T-helper 1 cell treated with Interleukin-12 subunit alpha and Interleukin-12 subunit beta and Interleukin-4 antibody, amounts not matched to agents 30 ng/mL and 1 ng/mL, for 36 hours (primary cell): Measurements from ENCODE around the gene TEX48. TPM values are rescaled to one million over a fixed set of nuclear protein-coding genes. Genes with fewer than 3 reads are reported as not detected.

Experiments
- intact Hi-C: fragments of 100-400 bp; cut with micrococcal nuclease; formaldehyde crosslinking; loops from one replicate; pipeline ENCODE4 v1.15.1; 2024
- total RNA-seq: library from RNA; stranded (reverse); gene quantifications from 2 replicates; pipeline ENCODE4 v1.2.3, GENCODE V29; 2022

The TEX48 gene
- total RNA-seq, 1 donor from 2014 or later = 0.91 TPM

DNA sequence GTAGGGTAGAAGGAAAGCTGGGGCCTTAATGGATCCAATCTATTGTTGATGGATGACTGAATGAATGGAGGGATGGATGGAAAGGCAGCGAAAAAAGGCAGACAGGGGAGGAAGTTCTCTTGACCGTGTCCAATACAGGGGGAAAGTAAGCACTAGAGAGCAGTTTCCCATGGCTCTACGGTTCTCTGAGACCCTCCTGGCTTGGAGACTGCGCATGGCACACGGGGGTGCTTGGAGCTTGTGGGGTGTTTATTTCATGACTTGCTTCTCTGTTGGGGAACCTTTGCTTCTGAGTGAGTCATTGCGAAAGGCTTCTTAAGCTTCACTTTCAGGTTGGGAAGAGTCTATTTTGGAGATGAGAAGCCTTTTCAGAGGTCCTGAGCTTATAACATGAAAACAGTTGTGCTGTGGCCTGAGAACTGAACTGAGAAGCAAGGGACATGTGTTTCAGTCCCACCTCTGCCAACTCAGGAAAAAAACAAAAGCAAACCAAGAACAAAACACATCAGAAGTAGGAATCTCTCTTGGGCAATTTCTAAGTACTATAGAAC lies 12.8 kb upstream of the TEX48 start:
- intact Hi-C loops = loop anchor here (5.0 to 10.0 kb wide), 2 partner anchors 513 to 1990 kb away; partner anchors contain the start of gene TRIM32

DNA sequence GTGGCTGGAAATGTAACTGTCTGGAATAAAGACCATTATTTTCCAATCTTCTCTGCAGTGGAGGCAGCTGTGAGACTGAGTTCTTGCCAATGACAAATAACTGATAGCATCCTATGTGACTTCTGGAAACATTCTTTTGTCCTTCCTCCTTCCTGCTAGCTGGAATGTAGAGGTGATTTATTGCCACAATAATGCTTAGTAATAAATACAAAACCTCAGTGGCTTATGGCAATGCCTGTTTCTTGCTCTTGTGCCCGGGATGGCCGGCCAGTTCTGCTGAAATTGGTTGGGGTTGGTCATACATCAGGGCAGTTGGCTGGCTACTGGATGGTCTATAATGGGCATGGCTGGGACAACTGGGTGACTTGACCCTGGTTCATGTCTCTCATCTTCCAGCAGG lies 12.2 kb upstream of the TEX48 start:
- intact Hi-C loops = loop anchor here (10.0 kb wide), 1 partner anchor 1991 kb away; the partner anchor contains the start of gene TRIM32

DNA sequence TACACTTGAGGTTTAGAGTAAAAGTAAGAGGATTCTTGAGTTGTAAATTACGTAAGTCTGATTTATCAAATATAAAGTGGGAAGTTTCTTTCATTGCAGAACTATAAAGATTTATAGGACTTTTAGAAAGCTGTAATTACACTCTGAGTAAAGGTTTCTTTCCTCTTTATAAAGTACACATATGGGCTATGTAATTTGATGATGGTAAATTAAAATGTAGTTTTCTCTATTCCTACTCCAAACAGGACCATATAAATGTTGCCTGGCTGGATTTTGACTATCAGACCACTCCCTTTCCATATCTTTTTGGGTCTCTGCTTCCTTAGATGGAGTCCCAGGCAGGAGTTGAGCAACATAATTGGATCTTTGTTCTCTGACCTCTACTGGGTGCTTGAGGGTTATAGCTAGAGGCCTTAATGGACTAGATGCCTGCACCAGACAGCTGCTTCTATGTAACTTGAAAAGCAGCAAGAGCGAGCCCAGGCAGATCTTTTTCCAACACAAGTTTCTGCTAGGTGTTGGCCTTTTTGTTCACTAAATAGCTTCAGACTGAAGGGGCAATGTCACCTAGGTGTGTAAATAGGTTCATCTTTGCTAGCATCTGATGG lies 11.4 kb upstream of the TEX48 start:
- intact Hi-C loops = loop anchor here (10.0 kb wide), 1 partner anchor 1991 kb away; the partner anchor contains the start of gene TRIM32

DNA sequence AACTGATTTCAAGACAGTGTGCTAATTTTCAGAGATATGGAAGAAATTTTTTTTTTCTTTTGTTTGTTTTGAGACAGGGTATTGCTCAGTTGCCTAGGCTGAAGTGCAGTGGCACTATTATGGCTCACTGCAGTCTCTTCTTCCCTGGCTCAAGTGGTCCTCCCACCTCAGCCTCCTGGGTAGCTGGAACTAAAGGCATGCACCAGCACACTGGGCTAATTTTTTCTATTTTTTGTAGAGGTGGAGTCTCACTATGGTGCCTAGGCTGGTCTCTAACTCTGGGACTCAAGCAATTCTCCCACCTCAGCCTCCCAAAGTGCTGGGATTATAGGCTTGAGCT lies 9.9 kb upstream of the TEX48 start:
- intact Hi-C loops = loop anchor here (1.0 to 10.0 kb wide), 9 partner anchors 27 to 1993 kb away; partner anchors contain the start of genes TNFSF8 and TRIM32

DNA sequence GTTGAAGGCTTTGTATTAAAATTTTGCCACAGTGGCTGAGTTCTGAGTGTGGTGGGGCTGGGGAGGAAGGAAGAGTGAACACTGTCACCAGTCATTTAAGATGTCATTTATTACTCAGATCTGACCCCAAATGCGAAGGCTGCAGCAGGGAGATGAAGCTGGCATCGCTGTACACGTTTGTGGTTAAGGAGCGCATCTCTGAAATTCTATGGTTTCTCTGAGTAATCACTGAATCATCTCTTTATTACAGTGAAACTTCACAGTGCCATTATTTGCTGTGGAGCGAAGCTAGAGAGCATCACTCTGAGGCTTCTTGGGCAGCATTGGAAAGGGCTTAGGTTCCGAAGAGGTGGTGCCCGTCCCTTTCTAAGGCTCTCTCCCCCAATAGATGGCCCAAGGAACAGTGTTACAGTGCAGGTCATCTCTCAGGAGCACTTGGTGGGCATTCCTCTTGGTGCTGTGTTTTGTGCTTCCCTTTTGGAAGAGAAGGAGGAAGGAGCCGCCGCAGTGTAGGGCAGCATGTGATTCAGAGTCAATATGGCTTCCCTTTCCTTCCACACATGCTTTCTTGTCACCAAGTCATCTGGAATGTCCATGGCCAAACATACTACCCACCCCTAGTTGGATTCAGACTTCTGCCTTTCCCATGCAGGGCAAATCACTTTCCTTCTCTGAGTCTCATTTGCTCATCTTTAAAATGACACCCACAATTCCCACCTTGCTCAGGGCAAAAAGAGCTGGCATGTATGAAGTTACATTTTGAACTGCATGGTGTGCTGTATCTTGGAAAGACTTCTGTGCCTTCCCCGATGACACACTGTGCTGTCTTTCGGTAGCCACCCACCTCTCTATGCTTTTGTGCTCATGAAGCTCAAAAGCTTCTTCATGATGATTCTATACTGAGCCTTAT lies 9.3 kb upstream of the TEX48 start:
- intact Hi-C loops = loop anchor here (1.0 to 10.0 kb wide), 9 partner anchors 28 to 1994 kb away; partner anchors contain the start of genes TNFSF8 and TRIM32

DNA sequence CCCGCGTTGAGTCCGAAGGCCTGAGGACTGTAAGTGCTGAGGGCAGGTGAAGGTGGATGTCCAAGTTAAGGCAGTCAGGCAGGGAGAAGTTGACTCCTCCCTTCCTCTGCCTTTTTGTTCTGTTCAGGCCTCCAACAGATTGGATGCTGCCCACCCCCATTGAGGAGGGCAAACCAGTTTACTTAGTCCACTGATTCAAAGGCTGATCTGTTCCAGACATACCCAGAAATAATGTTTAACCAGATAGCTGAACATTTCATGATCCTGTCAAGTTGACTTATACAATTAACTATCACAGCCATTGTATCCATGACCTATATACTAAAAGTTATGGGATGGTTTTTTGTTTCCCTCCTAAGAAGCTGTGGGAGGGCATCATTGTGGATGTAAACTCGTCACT lies 8.3 kb upstream of the TEX48 start:
- intact Hi-C loops = loop anchor here (1.0 to 10.0 kb wide), 7 partner anchors 8 to 1994 kb away; partner anchors contain the start of gene TRIM32

DNA sequence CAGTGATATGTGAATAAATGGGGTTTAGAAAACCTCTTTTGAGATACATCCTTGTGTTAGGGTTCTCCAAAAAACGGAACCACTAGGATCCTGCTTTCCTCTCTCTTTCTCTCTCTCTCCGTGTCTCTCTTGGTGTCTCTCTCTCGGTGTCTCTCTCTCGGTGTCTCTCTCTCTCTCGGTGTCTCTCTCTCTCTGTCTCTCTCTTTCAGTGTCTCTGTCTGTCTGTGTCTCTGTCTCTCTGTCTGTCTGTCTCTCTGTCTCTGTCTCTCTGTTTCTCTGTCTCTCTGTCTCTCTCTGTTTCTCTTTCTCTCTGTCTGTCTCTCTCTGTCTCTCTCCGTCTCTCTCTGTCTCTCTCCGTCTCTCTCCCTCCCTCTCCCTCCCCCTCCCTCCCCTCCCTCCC lies 7.8 kb upstream of the TEX48 start:
- intact Hi-C loops = loop anchor here (1.0 to 10.0 kb wide), 7 partner anchors 8 to 1995 kb away; partner anchors contain the start of gene TRIM32

DNA sequence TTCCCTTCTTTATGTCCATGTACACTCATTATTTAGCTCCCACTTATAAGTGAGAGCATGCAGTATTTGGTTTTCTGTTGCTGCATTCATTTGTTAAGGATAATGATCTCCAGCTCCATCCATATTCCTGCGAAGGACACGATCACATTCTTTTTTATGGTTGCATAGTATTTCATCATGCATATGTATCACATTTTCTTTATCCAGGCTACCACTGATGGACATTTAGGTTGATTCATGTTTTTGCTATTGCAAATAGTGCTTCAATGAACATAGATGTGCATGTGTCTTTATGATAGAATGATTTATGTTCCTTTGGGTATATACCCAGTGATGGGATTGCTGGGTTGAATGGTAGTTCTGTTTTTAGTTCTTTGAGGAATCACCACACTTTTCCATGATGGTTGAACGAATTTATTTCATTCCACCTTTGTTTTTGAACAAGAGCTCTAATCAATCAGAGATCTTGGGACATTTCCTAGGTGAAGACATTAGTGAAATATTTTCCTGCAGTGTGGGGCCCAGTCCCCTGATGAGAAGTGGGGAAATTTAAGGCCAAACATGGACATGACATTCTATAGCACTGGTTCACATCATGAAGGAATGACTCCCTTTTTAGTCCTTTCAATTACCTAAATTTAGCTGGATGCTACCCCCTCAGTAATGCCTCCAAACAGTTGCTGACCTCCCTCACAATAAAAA lies 7.1 kb upstream of the TEX48 start:
- intact Hi-C loops = no loop called here

DNA sequence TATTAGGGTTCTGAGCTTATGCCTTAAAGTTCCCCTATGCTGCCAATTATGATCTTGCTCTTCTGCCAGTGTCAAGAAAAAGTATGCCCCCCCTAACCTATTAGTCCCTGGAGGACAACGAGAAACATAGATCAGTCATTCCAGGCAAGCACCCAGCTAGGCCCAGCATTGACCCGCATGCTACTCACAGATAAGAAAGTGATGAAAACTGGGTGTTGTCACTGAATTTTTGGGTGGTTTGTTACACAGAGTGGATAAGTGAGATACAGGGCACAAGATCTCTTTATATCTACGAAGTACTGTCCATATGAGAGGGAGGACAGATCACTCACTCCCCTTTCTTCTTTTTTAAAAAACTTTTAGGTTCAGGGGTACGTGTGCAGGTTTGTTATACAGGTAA lies 6.4 kb upstream of the TEX48 start:
- intact Hi-C loops = no loop called here

DNA sequence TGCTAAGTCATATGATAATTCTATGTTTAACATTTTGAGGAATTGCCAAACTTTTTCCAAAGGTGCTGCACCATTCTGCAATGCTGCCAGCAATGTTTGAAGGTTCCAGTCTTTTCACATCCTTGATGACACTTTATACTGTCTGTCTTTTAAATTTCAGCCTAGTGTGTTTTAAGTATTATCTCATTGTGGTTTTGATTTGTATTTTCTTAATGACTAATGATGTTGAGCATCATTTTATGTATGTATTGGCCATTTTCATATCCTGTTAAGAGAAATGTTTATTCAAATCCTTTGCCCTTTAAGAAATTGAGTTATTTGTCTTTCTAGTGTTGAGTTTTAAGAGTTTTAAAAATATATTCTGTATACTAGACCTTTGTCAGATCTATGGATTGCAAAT lies 5.0 kb upstream of the TEX48 start:
- intact Hi-C loops = loop anchor here (1.0 kb wide), 1 partner anchor 9 kb away; no protein-coding TSS in a partner anchor

DNA sequence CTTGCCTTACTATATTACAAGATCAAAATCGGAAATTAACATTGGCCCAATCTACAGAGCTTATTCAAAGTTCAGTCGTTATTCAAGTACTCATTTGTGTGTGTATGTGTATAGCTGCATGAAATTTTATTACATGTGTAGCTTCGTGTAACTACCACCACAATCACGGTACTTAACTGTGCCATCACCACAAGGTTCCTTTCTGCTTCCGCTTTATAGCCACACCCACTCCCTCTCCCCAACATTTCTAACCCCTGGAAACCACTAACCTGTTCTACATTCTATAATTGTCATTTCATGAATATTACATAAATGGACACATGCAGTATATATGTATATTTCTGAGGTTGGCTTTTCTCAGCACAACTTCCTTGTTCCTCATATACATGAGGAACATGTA lies 4.0 kb upstream of the TEX48 start:
- intact Hi-C loops = no loop called here

DNA sequence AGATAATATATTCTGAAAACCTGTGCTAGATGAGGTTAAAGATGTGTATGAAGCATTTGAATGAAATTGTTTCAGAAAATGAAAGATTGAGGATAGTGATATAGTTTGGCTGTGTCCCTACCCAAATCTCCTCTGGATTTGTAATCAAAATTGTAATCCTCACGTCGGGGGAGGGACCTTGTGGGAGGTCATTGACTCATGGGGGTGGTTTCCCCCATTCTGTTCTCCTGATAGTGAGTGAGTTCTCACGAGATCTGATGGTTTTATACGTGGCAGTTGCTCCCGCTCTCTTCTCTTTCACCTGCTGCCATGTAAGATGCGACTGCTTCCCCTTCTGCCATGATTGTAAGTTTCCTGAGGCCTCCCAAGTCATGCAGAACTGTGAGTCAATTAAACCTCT lies 2.0 kb upstream of the TEX48 start:
- intact Hi-C loops = loop anchor here (5.0 kb wide), 1 partner anchor 458 kb away; no protein-coding TSS in a partner anchor

DNA sequence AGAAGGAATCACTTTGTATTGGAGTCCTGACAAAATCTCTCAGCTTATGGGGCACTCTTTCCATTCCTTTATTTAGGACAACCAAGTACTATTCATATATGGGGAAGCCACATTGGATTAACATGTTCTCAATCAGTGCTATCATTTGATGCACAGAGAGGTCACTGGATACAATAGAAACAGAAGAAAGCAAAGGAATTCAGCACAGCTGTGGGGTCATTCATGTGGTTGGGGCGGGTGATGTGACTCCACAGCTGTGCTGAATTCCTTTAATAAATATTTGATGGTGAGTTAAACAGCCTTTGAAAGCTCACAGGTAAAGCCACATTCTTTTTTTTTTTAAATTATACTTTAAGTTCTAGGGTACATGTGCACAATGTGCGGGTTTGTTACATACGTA lies 854 bp upstream of the TEX48 start:
- intact Hi-C loops = loop anchor here (1.0 to 5.0 kb wide), 7 partner anchors 13 to 459 kb away; partner anchors contain the start of gene TNFSF15

DNA sequence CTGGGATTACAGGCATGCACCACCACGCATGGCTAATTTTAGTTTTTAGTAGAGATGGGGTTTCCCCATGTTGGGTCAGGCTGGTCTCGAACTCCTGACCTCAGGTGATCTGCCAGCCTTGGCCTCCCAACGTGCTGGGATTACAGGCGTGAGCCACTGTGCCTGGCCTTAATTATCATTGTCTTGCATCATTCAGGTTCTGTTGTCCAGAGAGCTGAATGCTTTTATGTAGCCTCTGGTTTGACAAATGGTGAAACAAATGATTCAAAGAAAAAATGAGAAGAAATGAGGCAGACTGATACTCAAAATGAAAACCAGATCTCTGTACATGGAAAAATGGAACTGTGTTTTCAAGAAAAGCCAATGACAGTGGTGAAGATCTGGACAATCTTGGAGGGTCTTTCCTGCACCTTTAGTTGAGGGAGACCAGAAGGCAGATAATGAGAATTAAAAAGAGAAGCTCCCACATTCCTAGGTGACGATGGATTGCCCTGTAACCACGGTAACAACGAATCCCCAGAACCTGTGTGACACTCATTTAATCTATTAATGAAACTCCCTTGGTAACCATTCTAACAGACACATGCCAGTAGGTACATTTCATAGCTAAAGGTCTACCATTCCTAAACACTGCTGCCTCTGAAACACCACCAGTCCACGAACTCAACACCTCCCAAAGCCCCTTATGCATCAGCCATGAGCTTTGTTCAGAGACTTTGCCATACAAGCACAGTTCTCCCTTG lies 1.6 kb downstream of the TEX48 start:
- intact Hi-C loops = loop anchor here (1.0 to 5.0 kb wide), 7 partner anchors 18 to 462 kb away; no protein-coding TSS in a partner anchor

DNA sequence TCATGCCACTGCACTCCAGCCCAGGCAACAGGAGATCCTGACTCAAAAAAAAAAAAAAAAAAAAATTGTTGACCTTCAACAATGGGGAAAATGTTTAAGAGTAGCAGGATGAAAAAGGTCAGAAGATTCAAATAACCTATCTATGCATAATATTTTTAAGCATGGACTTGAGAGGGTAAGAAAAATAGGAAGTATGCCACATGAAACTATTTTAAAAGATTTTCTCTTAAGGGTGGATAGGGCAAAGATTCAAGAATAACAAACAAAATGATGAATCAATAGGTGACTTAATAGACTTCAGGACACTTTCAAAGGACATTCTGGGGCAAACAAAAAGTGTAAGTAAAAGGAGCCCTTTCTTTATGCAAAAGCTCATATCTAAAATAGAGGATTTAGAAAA lies 3.2 kb downstream of the TEX48 start:
- intact Hi-C loops = no loop called here

DNA sequence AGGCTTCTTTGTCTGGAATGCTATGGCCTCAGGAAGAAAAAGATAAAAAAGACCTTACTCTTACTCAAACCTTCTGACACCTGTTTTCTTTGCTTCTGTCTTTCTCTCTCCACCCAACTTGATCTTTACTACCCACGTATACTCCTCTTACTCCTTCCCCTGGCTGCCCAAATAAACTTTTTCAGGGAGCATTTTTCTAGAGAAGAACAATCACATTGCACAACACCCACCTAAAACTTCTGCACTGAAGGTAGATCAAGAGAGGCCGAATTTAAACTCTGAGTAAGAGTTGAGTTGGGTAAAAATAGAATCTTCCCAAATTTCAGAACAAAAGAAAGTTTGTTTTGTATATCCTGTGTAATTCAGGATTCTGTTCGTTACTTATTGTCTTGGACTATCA lies 3.9 kb downstream of the TEX48 start:
- intact Hi-C loops = no loop called here

DNA sequence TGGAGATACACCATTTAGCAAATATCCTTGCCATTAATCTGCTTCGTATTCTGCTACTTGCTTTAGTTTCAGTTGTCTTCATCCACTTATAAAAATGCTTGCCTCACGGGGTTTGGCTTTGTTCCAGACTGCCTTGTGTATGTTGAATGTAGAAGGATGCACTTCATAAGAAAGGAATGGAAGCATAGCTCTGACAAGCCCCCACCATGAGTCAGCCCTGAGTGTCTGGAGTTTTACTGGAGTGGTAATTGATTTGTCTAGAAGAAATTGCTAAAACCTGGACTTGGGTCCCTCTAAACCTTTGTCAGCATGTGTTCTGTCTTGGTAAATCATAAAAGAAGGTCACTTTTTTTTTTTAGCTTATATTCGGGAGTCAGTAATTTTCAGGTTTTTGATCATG lies 4.6 kb downstream of the TEX48 start:
- intact Hi-C loops = no loop called here

DNA sequence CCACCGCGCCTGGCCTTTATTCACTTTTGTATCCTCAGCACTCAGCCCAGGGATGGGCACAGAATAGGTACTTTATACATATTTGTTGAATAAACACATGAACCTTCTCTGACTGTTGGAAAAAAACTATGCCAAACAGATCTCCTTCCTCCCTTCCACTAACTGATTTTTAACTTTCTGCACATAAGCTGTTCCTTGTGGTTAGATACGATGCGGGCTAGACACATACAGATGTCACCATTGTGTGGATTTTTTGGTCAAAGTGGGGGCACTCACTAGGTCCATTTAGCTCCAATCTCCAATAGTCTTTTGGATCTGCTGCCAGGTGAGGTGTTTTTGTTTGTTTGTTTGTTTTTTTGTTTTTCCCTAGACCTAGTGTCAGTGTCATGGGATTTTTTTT lies 5.1 kb downstream of the TEX48 start:
- intact Hi-C loops = no loop called here

DNA sequence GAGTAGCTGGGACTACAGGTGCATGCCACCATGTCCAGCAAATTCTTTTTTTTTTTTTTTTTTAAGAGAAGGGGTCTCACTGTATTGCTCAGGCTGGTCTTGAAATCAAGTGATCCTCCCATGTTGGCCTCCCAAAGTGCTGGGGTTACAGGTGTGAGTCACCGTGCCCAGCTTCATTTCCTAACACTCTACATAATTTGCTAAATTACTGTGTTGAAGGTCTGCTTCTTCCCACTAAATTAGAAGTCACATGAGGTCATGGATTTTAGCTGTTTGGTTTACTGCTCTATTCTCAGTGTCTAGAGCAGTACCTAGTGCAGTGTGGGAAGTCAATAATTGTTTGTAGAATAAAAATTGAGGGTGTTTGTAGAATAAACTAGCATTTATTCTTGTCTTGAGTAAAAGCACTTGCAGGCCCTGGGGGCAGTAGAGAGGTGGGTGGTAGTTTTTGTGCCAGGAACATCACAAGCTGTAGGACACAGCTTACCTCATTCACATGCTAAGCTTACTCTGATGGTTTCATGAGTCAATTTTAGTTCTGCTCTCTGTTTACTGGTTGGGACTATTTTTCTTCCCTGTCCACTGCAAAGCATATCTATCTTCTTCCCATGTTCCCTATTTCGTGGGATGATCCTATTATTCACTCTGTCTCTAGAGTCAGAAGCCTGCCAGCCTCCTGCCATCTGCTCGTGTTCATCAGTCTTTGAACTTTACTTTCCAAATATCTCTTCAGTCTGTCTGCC lies 7.0 kb downstream of the TEX48 start:
- intact Hi-C loops = no loop called here
